Measurements from ENCODE around the gene C20orf202.
A peak's percentile ranks its signal among the peaks of the same experiment; 100 is the strongest.
"Not testable (repeated sequence)": the region's sequence is repeated elsewhere in the genome, so short reads cannot be mapped to it uniquely, and the experiment has no call there.

The C20orf202 gene

GRCh38 chr20:1212023-1212422 is 8.8 kb downstream of the C20orf202 start:
- DNase-seq: no peak

GRCh38 chr20:1212607-1213396 is 9.5 kb downstream of the C20orf202 start:
- DNase-seq: peak; percentile 55

- no peak for DNase-seq
Observed at GRCh38 chr20:1214838-1215261, 11.6 kb downstream of the C20orf202 start.

- no peak for DNase-seq
Observed at GRCh38 chr20:1215386-1216170, 12.3 kb downstream of the C20orf202 start.

- not testable (repeated sequence) for DNase-seq
Observed at GRCh38 chr20:1216527-1217427, 13.5 kb downstream of the C20orf202 start.

- not testable (repeated sequence) for DNase-seq
Observed at GRCh38 chr20:1222750-1223149, 19.5 kb downstream of the C20orf202 start.

GRCh38 chr20:1224205-1224890 is 21.1 kb downstream of the C20orf202 start:
- no peak for DNase-seq

- no peak for DNase-seq
Observed at GRCh38 chr20:1225263-1225782, 22.1 kb downstream of the C20orf202 start.

GRCh38 chr20:1225783-1226654 is 22.8 kb downstream of the C20orf202 start, which contains the start of gene RAD21L1:
RAD21L1 (plus strand) TSS chr20:1226044; CDS start chr20:1228454, 2,410 bp downstream.
- peak; percentile 73 for DNase-seq

- no peak for DNase-seq
Observed at GRCh38 chr20:1229541-1229940, 26.3 kb downstream of the C20orf202 start.

GRCh38 chr20:1232286-1233111 is 29.2 kb downstream of the C20orf202 start:
- DNase-seq: no peak

- DNase-seq: no peak
Observed at GRCh38 chr20:1240549-1240948, 37.3 kb downstream of the C20orf202 start.

GRCh38 chr20:1241456-1241855 is 38.2 kb downstream of the C20orf202 start:
- no peak for DNase-seq

- DNase-seq: no peak
Observed at GRCh38 chr20:1242099-1242498, 38.8 kb downstream of the C20orf202 start.

- DNase-seq: no peak
Observed at GRCh38 chr20:1242530-1242929, 39.3 kb downstream of the C20orf202 start.

GRCh38 chr20:1245578-1245977 is 42.3 kb downstream of the C20orf202 start:
- DNase-seq: no peak

- DNase-seq: no peak
Observed at GRCh38 chr20:1247689-1248088, 44.4 kb downstream of the C20orf202 start.

GRCh38 chr20:1250282-1250681 is 47.0 kb downstream of the C20orf202 start:
- DNase-seq: not testable (repeated sequence)

- DNase-seq: no peak
Observed at GRCh38 chr20:1252416-1252815, 49.2 kb downstream of the C20orf202 start.

GRCh38 chr20:1254254-1254653 is 51.0 kb downstream of the C20orf202 start:
- DNase-seq: no peak

All from activated CD4-positive, alpha-beta T cell treated with anti-CD3 and anti-CD28 coated beads for 1 hour (primary cell).